CD4-positive, alpha-beta T cell (primary cell): ENCODE data around the gene GNLY. TPM values are rescaled to one million over a fixed set of nuclear protein-coding genes. Genes with fewer than 3 reads are reported as not detected.

Experiments
- ATAC-seq: fragments of 200-7000 bp; cut with Tn5 transposase; one replicate; pipeline ENCODE4 v1.10.0; 2022; ENCODE audit warnings: mild to moderate bottlenecking; ENCODE audit not compliant: poor library complexity
- CTCF ChIA-PET: fragments of 350-600 bp; sonication (Branson Sonifier 250); formaldehyde crosslinking; loops from one replicate; lab custom pipeline; 2021; ENCODE audit warnings: antibody characterized with exemption, inconsistent platforms; lab: Charles Lee
- POLR2A ChIA-PET: fragments of 350-600 bp; sonication (Branson Sonifier 250); formaldehyde crosslinking; loops from one replicate; lab custom pipeline; 2021; ENCODE audit warnings: antibody characterized with exemption, inconsistent platforms; lab: Charles Lee
- DNase-seq, 14 experiments: peaks; one replicate each; pipeline ENCODE4 v3.0.0-alpha.2; 2013 to 2020; ENCODE audit warnings: mixed read lengths in 2 of 14
- H3K27ac ChIP-seq, 2 donors: one replicate each; pipeline versions ENCODE4 v1.5.1 to v1.7.0; 2013; ENCODE audit warnings: low read length in 2 of 2, low read depth in 1 of 2, mild to moderate bottlenecking in 1 of 2
- H3K27me3 ChIP-seq, 2 experiments: 1 replicate in 1 of 2; 2 replicates in 1 of 2; pipeline versions ENCODE4 v1.6.1 to v1.7.0; 2013; ENCODE audit warnings: low read length in 2 of 2, control low read depth in 1 of 2, mild to moderate bottlenecking in 1 of 2, moderate library complexity in 1 of 2; ENCODE audit not compliant: insufficient read depth in 2 of 2, control insufficient read depth in 1 of 2
- H3K36me3 ChIP-seq: one replicate; pipeline ENCODE4 v1.6.1; 2013; ENCODE audit warnings: low read length, control low read depth; ENCODE audit not compliant: insufficient read depth
- H3K4me1 ChIP-seq: one replicate; pipeline ENCODE4 v1.6.1; 2013; ENCODE audit warnings: low read length, control low read depth; ENCODE audit not compliant: insufficient read depth
- H3K4me3 ChIP-seq: one replicate; pipeline ENCODE4 v1.5.1; 2013; ENCODE audit warnings: mild to moderate bottlenecking, low read length, moderate library complexity
- H3K9me3 ChIP-seq, 2 experiments: 1 replicate in 1 of 2; 2 replicates in 1 of 2; pipeline versions ENCODE4 v1.6.1 to v1.7.0; 2013; ENCODE audit warnings: low read length in 2 of 2, mild to moderate bottlenecking in 2 of 2, control low read depth in 1 of 2, moderate library complexity in 1 of 2; ENCODE audit not compliant: control insufficient read depth in 1 of 2, insufficient read depth in 1 of 2
- H3K27ac Mint-ChIP-seq: one replicate; pipeline ENCODE4 v1.8.0; 2020; ENCODE audit warnings: mixed read lengths
- H3K27me3 Mint-ChIP-seq: one replicate; pipeline ENCODE4 v1.8.0; 2021; ENCODE audit warnings: mixed read lengths
- H3K36me3 Mint-ChIP-seq: one replicate; pipeline ENCODE4 v1.8.0; 2021; ENCODE audit warnings: low read depth, mixed read lengths
- H3K4me1 Mint-ChIP-seq: one replicate; pipeline ENCODE4 v1.8.0; 2021; ENCODE audit warnings: low read depth, mixed read lengths
- H3K4me3 Mint-ChIP-seq: one replicate; pipeline ENCODE4 v1.8.0; 2020; ENCODE audit warnings: mild to moderate bottlenecking, mixed read lengths
- H3K9me3 Mint-ChIP-seq: one replicate; pipeline ENCODE4 v1.8.0; 2020; ENCODE audit warnings: mixed read lengths
- intact Hi-C, 2 experiments: fragments of 100-400 bp; cut with DNase I in 1 of 2; cut with micrococcal nuclease in 1 of 2; formaldehyde crosslinking; loops; one replicate each; pipeline versions ENCODE4 v1.15.1 to v1.9.0; 2023 to 2025; cut with DNase I, micrococcal nuclease
- total RNA-seq, 174 experiments: library from RNA in 2 of 174; stranded (reverse) in 2 of 174; gene quantifications; one replicate each; pipeline ENCODE4 v1.2.3 and lab custom pipeline; 2021 to 2026
- TF ChIP-seq, protein P1 (sequence below): fragments of 200-600 bp; IDR thresholded peaks from one replicate; pipeline ENCODE4 v1.8.0; 2022; ENCODE audit warnings: antibody characterized with exemption, mild to moderate bottlenecking

The GNLY gene
- total RNA-seq, 2 experiments from 2014 or later = 45.1 TPM

DNA sequence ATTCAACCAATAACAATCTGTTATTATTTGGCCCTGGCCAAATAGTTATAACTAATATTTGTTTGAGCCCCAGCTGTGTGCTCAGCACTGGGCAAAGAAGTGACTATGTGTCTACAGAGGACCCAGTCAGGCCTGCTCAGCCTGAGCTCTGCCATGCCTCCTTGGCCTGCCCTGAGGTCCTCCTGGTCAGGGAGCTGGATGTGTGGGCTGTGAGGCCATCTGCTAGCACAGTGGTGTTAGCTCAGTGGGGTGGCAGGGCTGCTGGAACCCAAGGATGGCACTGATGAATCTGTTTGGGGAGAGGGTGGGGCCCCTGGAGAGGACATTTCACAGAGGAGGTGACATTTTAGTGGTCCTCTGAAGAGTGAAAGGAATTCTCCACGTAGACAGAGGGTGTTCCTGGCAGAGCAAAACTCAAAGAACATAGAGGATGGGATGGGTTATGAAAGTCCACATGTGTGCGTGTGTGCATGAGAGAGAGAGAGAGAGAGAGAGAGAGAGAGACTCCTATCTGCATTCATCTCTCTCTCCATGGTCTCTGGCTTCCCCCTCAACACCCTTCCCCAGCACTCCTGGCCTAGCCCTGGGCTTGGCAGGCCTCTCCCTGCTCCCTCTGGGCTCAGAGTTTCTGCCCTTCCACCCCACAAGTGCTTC lies 38.4 kb downstream of the GNLY start:
- Histone ChIP-seq H3K36me3 (no peaks in the 10 kb centered on the region), H3K27ac (no peak overlapping the region), H3K9me3 (no peaks in the 10 kb centered on the region), H3K4me3 (no peak overlapping the region), H3K4me1 (peaks cover 7% of the 10 kb centered on the region), H3K27me3 (peaks cover 3 to 5% of the 10 kb centered on the region in 2 experiments)
- Mint-ChIP-seq H3K9me3 (no peaks in the 10 kb centered on the region), H3K4me3 (no peak overlapping the region), H3K36me3 (no peaks in the 10 kb centered on the region), H3K27ac (no peak overlapping the region), H3K27me3 (peaks cover 20% of the 10 kb centered on the region), H3K4me1 (no peaks in the 10 kb centered on the region)
- TF ChIP-seq, protein P1, sequence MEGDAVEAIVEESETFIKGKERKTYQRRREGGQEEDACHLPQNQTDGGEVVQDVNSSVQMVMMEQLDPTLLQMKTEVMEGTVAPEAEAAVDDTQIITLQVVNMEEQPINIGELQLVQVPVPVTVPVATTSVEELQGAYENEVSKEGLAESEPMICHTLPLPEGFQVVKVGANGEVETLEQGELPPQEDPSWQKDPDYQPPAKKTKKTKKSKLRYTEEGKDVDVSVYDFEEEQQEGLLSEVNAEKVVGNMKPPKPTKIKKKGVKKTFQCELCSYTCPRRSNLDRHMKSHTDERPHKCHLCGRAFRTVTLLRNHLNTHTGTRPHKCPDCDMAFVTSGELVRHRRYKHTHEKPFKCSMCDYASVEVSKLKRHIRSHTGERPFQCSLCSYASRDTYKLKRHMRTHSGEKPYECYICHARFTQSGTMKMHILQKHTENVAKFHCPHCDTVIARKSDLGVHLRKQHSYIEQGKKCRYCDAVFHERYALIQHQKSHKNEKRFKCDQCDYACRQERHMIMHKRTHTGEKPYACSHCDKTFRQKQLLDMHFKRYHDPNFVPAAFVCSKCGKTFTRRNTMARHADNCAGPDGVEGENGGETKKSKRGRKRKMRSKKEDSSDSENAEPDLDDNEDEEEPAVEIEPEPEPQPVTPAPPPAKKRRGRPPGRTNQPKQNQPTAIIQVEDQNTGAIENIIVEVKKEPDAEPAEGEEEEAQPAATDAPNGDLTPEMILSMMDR = no peak
- POLR2A ChIA-PET = no interaction called here
- no peak for ATAC-seq
- no peak for DNase-seq
- intact Hi-C loops = no loop called here
- CTCF ChIA-PET = no interaction called here

DNA sequence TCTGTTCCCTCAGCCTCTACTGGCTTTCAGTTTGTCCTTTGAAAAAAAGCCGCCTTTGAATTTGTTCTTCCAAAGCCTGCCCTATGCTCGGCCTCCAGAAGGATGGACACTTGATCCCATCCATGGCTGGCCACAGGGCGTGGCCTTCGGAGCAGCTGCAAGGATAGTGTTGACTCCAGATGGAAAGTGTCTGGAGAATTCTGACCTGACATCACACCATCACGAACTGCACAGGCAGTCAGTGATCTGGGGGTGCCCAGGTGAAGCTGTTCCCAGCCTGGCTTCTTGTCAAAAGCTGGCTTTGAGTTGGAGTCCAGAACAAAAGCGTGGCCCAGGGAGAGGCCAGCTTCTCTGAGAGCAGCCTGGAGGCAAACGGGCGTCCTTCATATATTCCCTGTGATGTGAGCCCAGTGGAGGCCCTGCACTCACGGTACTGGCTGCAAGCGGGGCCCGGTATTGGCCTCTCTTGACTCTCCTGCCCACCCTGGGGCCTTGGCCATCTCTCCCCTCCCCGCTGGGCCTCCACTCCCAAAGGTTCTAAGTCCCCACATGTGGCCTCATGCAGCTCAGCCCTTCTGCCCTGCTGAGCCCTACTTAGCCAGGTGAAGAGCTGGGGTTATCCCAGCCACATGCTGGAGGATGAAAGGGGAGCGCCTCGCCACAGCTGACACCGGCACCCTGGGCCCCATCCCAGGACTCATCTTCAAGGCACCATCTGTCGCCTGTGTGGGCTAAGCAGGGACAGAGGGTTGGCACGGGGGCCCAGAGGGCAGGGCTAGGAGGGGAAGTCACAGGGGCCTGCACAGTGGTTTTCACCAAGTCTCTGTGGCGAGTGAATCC lies 39.2 kb downstream of the GNLY start:
- no peak for ATAC-seq

DNA sequence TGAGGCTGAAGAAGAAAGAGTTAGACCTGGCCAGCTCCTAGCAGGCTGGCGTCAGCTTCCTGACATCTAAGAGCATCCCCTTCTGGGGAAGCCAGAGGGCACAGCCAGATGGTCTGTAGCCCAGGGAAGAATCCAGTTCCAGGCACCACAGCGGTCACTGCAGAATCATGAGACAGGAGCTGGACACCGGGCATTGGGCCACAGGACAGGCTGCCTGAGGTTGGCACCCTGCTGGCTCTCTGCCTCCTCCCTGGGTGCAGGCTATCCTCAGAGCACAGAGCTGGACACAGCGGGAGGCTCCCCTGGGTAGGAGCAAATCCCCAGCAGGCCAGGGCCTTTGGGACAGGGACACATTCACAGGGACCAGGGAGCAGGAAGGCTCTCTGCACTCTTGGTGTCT lies 39.9 kb downstream of the GNLY start:
- CTCF ChIA-PET = no interaction called here
- H3K27me3 Mint-ChIP-seq = peaks cover 20% of the 10 kb centered on the region
- no peaks in the 10 kb centered on the region for H3K9me3 Mint-ChIP-seq
- Histone ChIP-seq H3K27me3 (no peaks in the 10 kb centered on the region), H3K4me3 (no peak overlapping the region), H3K27ac (no peak overlapping the region), H3K36me3 (no peaks in the 10 kb centered on the region), H3K9me3 (no peaks in the 10 kb centered on the region), H3K4me1 (peaks cover 3% of the 10 kb centered on the region)
- H3K4me3 Mint-ChIP-seq = no peak overlapping the region
- POLR2A ChIA-PET = no interaction called here
- ATAC-seq (no peak), DNase-seq (no peak)
- no peaks in the 10 kb centered on the region for H3K4me1 Mint-ChIP-seq
- no peaks in the 10 kb centered on the region for H3K36me3 Mint-ChIP-seq
- TF ChIP-seq, protein P1 = no peak
- no peak overlapping the region for H3K27ac Mint-ChIP-seq
- intact Hi-C loops = no loop called here

More for the DNA sequence above, 39.2 kb downstream of the GNLY start:
- Histone ChIP-seq H3K4me1 (peaks cover 7% of the 10 kb centered on the region), H3K36me3 (no peaks in the 10 kb centered on the region), H3K4me3 (no peak overlapping the region), H3K27ac (no peak overlapping the region), H3K27me3 (no peaks in the 10 kb centered on the region), H3K9me3 (no peaks in the 10 kb centered on the region)
- H3K27ac Mint-ChIP-seq = no peak overlapping the region
- ChIA-PET CTCF (no interaction called here), POLR2A (no interaction called here)
- TF ChIP-seq, protein P1 = no peak
- DNase-seq = no peak
- no peak overlapping the region for H3K4me3 Mint-ChIP-seq
- peaks cover 21% of the 10 kb centered on the region for H3K27me3 Mint-ChIP-seq
- intact Hi-C loops = no loop called here
- H3K4me1 Mint-ChIP-seq = no peaks in the 10 kb centered on the region
- no peaks in the 10 kb centered on the region for H3K9me3 Mint-ChIP-seq
- H3K36me3 Mint-ChIP-seq = no peaks in the 10 kb centered on the region
